NCI-H446 (cell line): Measurements from ENCODE around the gene ASB18.
A peak's percentile ranks its signal among the peaks of the same experiment; 100 is the strongest.

Source experiments
- DNase-seq, 2 experiments: peaks; one replicate each; lab custom pipeline; 2025; lab: John Stamatoyannopoulos, UW

Gene ASB18

GRCh38 chr2:236173036-236173728, 91.0 kb downstream of the ASB18 start:
- DNase-seq: no peak

- no peak for DNase-seq
Observed at GRCh38 chr2:236172255-236173035, 91.8 kb downstream of the ASB18 start.

- DNase-seq: no peak
Observed at GRCh38 chr2:236171680-236172254, 92.4 kb downstream of the ASB18 start.

- DNase-seq: no peak
Observed at GRCh38 chr2:236171181-236171679, 93.0 kb downstream of the ASB18 start.

GRCh38 chr2:236170590-236171165, 93.5 kb downstream of the ASB18 start:
- no peak for DNase-seq

- DNase-seq: no peak
Observed at GRCh38 chr2:236169741-236170589, 94.2 kb downstream of the ASB18 start.

- DNase-seq: no peak
Observed at GRCh38 chr2:236169151-236169721, 95.0 kb downstream of the ASB18 start.

GRCh38 chr2:236168110-236169080, 95.8 kb downstream of the ASB18 start, which contains the start of gene GBX2:
GBX2 (minus strand) TSS chr2:236168386; CDS start chr2:236167971, 415 bp downstream.
- DNase-seq: peak; percentile 76 to 92

GRCh38 chr2:236167297-236168109, 96.7 kb downstream of the ASB18 start:
- DNase-seq: peak in 1 of 2 experiments; percentile 49

- DNase-seq: no peak
Observed at GRCh38 chr2:236166796-236167296, 97.4 kb downstream of the ASB18 start.

- no peak for DNase-seq
Observed at GRCh38 chr2:236165842-236166795, 98.1 kb downstream of the ASB18 start.

GRCh38 chr2:236164925-236165841, 99.0 kb downstream of the ASB18 start:
- no peak for DNase-seq

- DNase-seq: no peak
Observed at GRCh38 chr2:236164201-236164924, 99.8 kb downstream of the ASB18 start.

GRCh38 chr2:236163471-236164200, 100.6 kb downstream of the ASB18 start:
- DNase-seq: no peak

- no peak for DNase-seq
Observed at GRCh38 chr2:236162882-236163470, 101.2 kb downstream of the ASB18 start.
